ENCODE results near the gene IRF7. TPM values are rescaled to one million over a fixed set of nuclear protein-coding genes. Genes with fewer than 3 reads are reported as not detected.
"Not testable (repeated sequence)": the region's sequence is repeated elsewhere in the genome, so short reads cannot be mapped to it uniquely, and the experiment has no call there.

The IRF7 gene
- 12.5 and 23.2 TPM in 2 replicates for total RNA-seq (2014; rRNA removed; shearing (Covaris generic); ENCODE audit: low replicate concordance)

- in situ Hi-C loops (cut with HindIII; ENCODE audit: low pct_unique_long_range_greater_than_20kb, low sequenced_read_pairs): no loop called here
- DNase-seq (ENCODE audit: low read depth): peak; percentile 88
Observed at GRCh38 chr11:615504-616319, at the start of gene IRF7. Gene IRF7 (minus strand): TSS chr11:615950. CDS start chr11:615364, 586 bp downstream.

GRCh38 chr11:665062-665703 is 49.4 kb upstream of the IRF7 start:
- no peak for DNase-seq (ENCODE audit: low read depth)

GRCh38 chr11:662689-663274 is 47.0 kb upstream of the IRF7 start:
- in situ Hi-C loops (cut with HindIII; ENCODE audit: low pct_unique_long_range_greater_than_20kb, low sequenced_read_pairs): no loop called here
- peak; percentile 21 for DNase-seq (ENCODE audit: low read depth)

More at GRCh38 chr11:665062-665703, 49.4 kb upstream of the IRF7 start:
- in situ Hi-C loops (cut with HindIII; ENCODE audit: low pct_unique_long_range_greater_than_20kb, low sequenced_read_pairs): no loop called here

GRCh38 chr11:660681-661444 is 45.1 kb upstream of the IRF7 start:
- no peak for DNase-seq (ENCODE audit: low read depth)
- in situ Hi-C loops (cut with HindIII; ENCODE audit: low pct_unique_long_range_greater_than_20kb, low sequenced_read_pairs): no loop called here

- no peak for DNase-seq (ENCODE audit: low read depth)
- in situ Hi-C loops (cut with HindIII; ENCODE audit: low pct_unique_long_range_greater_than_20kb, low sequenced_read_pairs): no loop called here
Observed at GRCh38 chr11:660281-660680, 44.5 kb upstream of the IRF7 start.

GRCh38 chr11:659532-660085 is 43.9 kb upstream of the IRF7 start:
- no peak for DNase-seq (ENCODE audit: low read depth)
- in situ Hi-C loops (cut with HindIII; ENCODE audit: low pct_unique_long_range_greater_than_20kb, low sequenced_read_pairs): no loop called here

DNA sequence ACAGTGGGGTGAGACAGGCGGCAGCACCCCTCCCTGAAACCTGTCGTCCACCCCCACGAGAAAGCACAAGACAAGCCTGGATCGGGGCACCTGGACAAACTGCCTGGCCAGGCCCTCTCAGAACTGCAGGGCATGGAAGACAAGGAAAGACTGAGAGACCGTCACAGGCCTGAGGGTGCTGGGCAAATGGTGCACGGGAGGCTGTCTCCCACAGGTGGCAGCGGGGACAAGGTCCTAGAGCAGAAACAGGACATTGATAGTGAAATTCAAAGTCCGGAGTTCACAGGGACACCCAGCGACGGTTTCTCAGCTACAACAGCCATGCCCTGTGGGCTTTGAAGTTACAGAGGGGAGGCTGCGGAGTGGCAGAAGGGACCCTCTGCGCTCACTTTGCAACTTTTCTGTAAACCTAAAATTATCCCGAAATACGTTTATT is 42.0 kb upstream of the IRF7 start:
- in situ Hi-C loops (cut with HindIII; ENCODE audit: low pct_unique_long_range_greater_than_20kb, low sequenced_read_pairs): no loop called here
- DNase-seq (ENCODE audit: low read depth): no peak

- DNase-seq (ENCODE audit: low read depth): no peak
- in situ Hi-C loops (cut with HindIII; ENCODE audit: low pct_unique_long_range_greater_than_20kb, low sequenced_read_pairs): no loop called here
Observed at GRCh38 chr11:656866-657265, 41.1 kb upstream of the IRF7 start.

- in situ Hi-C loops (cut with HindIII; ENCODE audit: low pct_unique_long_range_greater_than_20kb, low sequenced_read_pairs): no loop called here
Observed at GRCh38 chr11:656426-656825, 40.7 kb upstream of the IRF7 start.

GRCh38 chr11:655036-655726 is 39.4 kb upstream of the IRF7 start:
- in situ Hi-C loops (cut with HindIII; ENCODE audit: low pct_unique_long_range_greater_than_20kb, low sequenced_read_pairs): no loop called here

More at GRCh38 chr11:656426-656825, 40.7 kb upstream of the IRF7 start:
- DNase-seq (ENCODE audit: low read depth): no peak

GRCh38 chr11:654444-654843 is 38.7 kb upstream of the IRF7 start:
- in situ Hi-C loops (cut with HindIII; ENCODE audit: low pct_unique_long_range_greater_than_20kb, low sequenced_read_pairs): not testable (repeated sequence)

More at GRCh38 chr11:655036-655726, 39.4 kb upstream of the IRF7 start:
- DNase-seq (ENCODE audit: low read depth): peak; percentile 70

DNA sequence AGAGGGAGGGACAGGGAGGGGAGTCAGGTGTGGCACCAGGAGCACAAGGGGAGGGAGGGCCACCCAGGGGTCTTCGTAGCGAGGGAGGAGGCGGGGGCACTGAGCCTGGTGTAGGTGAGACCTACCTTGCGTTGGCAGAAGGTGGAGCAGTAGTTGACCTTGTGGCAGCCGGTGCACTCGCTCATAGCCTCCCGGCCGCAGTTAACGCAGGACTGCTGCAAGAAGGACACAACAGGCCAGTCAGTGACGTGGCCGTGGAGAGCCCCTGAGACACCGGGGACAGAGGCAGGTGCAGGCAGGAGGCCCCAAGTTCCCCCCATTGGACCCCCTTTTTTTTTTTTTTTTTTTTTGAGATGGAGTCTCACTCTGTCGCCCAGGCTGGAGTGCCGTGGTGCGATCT is 38.1 kb upstream of the IRF7 start:
- DNase-seq (ENCODE audit: low read depth): no peak
- in situ Hi-C loops (cut with HindIII; ENCODE audit: low pct_unique_long_range_greater_than_20kb, low sequenced_read_pairs): no loop called here

More at GRCh38 chr11:654444-654843, 38.7 kb upstream of the IRF7 start:
- not testable (repeated sequence) for DNase-seq (ENCODE audit: low read depth)

GRCh38 chr11:653136-653535 is 37.4 kb upstream of the IRF7 start:
- DNase-seq (ENCODE audit: low read depth); in situ Hi-C loops (cut with HindIII; ENCODE audit: low pct_unique_long_range_greater_than_20kb, low sequenced_read_pairs): not testable (repeated sequence)

DNA sequence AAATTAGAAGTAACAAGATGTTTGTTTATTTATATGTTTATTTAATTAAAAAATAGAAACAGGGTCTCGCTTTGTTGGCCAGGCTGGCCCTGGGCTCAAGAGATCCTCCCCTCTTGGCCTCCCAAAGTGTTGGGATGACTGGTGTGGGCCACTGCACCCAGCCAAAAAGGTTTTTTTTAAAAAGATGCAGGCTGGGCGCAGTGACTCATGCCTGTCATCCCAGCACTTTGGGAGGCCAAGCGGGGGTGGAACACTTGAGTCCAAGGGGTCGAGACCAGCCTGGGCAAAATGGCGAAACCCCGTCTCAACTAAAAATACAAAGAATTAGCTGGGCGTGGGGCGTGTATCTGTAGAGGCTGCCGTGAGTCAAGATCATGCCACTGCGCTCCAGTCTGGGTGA is 34.7 kb upstream of the IRF7 start:
- in situ Hi-C loops (cut with HindIII; ENCODE audit: low pct_unique_long_range_greater_than_20kb, low sequenced_read_pairs): no loop called here

GRCh38 chr11:647672-648158 is 32.0 kb upstream of the IRF7 start:
- in situ Hi-C loops (cut with HindIII; ENCODE audit: low pct_unique_long_range_greater_than_20kb, low sequenced_read_pairs); DNase-seq (ENCODE audit: low read depth): not testable (repeated sequence)

More for the DNA sequence above, 34.7 kb upstream of the IRF7 start:
- no peak for DNase-seq (ENCODE audit: low read depth)

DNA sequence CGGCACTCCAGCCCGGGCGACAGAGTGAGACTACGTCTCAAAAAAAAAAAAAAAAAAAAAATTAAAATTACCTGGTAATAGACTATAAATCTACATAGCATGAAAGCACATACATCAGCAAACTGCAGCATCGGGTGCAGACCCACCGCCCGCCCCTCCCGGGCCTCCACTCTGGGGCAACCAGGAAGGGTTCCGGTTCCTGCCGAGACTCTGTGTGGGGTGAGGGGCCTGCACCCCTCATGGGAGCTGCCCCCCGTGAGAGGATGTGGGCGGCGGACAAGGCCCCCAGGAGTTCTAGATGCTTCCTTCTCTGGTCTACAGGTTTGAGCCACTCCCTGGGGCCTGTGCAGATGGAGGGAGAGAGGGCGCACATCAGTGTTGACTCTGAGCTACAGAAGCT is 30.5 kb upstream of the IRF7 start:
- in situ Hi-C loops (cut with HindIII; ENCODE audit: low pct_unique_long_range_greater_than_20kb, low sequenced_read_pairs): no loop called here
- no peak for DNase-seq (ENCODE audit: low read depth)

- in situ Hi-C loops (cut with HindIII; ENCODE audit: low pct_unique_long_range_greater_than_20kb, low sequenced_read_pairs): no loop called here
- no peak for DNase-seq (ENCODE audit: low read depth)
Observed at GRCh38 chr11:645536-645935, 29.8 kb upstream of the IRF7 start.
